Measurements from ENCODE around the gene FSD2. TPM values are rescaled to one million over a fixed set of nuclear protein-coding genes. Genes with fewer than 3 reads are reported as not detected.
A peak's percentile ranks its signal among the peaks of the same experiment; 100 is the strongest.

FSD2 gene
- total and polyA plus RNA-seq, 9 of the 15 experiments (the other 6 are each of a cell fraction or from before 2014, with no cell fraction given): 0.01 to 0.06 TPM; not detected in 7

GRCh38 chr15:82739086-82739485 lies 66.8 kb downstream of the FSD2 start (continued):
- TF ChIP-seq, protein P1, sequence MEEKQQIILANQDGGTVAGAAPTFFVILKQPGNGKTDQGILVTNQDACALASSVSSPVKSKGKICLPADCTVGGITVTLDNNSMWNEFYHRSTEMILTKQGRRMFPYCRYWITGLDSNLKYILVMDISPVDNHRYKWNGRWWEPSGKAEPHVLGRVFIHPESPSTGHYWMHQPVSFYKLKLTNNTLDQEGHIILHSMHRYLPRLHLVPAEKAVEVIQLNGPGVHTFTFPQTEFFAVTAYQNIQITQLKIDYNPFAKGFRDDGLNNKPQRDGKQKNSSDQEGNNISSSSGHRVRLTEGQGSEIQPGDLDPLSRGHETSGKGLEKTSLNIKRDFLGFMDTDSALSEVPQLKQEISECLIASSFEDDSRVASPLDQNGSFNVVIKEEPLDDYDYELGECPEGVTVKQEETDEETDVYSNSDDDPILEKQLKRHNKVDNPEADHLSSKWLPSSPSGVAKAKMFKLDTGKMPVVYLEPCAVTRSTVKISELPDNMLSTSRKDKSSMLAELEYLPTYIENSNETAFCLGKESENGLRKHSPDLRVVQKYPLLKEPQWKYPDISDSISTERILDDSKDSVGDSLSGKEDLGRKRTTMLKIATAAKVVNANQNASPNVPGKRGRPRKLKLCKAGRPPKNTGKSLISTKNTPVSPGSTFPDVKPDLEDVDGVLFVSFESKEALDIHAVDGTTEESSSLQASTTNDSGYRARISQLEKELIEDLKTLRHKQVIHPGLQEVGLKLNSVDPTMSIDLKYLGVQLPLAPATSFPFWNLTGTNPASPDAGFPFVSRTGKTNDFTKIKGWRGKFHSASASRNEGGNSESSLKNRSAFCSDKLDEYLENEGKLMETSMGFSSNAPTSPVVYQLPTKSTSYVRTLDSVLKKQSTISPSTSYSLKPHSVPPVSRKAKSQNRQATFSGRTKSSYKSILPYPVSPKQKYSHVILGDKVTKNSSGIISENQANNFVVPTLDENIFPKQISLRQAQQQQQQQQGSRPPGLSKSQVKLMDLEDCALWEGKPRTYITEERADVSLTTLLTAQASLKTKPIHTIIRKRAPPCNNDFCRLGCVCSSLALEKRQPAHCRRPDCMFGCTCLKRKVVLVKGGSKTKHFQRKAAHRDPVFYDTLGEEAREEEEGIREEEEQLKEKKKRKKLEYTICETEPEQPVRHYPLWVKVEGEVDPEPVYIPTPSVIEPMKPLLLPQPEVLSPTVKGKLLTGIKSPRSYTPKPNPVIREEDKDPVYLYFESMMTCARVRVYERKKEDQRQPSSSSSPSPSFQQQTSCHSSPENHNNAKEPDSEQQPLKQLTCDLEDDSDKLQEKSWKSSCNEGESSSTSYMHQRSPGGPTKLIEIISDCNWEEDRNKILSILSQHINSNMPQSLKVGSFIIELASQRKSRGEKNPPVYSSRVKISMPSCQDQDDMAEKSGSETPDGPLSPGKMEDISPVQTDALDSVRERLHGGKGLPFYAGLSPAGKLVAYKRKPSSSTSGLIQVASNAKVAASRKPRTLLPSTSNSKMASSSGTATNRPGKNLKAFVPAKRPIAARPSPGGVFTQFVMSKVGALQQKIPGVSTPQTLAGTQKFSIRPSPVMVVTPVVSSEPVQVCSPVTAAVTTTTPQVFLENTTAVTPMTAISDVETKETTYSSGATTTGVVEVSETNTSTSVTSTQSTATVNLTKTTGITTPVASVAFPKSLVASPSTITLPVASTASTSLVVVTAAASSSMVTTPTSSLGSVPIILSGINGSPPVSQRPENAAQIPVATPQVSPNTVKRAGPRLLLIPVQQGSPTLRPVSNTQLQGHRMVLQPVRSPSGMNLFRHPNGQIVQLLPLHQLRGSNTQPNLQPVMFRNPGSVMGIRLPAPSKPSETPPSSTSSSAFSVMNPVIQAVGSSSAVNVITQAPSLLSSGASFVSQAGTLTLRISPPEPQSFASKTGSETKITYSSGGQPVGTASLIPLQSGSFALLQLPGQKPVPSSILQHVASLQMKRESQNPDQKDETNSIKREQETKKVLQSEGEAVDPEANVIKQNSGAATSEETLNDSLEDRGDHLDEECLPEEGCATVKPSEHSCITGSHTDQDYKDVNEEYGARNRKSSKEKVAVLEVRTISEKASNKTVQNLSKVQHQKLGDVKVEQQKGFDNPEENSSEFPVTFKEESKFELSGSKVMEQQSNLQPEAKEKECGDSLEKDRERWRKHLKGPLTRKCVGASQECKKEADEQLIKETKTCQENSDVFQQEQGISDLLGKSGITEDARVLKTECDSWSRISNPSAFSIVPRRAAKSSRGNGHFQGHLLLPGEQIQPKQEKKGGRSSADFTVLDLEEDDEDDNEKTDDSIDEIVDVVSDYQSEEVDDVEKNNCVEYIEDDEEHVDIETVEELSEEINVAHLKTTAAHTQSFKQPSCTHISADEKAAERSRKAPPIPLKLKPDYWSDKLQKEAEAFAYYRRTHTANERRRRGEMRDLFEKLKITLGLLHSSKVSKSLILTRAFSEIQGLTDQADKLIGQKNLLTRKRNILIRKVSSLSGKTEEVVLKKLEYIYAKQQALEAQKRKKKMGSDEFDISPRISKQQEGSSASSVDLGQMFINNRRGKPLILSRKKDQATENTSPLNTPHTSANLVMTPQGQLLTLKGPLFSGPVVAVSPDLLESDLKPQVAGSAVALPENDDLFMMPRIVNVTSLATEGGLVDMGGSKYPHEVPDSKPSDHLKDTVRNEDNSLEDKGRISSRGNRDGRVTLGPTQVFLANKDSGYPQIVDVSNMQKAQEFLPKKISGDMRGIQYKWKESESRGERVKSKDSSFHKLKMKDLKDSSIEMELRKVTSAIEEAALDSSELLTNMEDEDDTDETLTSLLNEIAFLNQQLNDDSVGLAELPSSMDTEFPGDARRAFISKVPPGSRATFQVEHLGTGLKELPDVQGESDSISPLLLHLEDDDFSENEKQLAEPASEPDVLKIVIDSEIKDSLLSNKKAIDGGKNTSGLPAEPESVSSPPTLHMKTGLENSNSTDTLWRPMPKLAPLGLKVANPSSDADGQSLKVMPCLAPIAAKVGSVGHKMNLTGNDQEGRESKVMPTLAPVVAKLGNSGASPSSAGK (IDR thresholded peaks at IDR 0.05): no peak
- no peak for TF ChIP-seq NFRKB (IDR thresholded peaks at IDR 0.05; ENCODE audit: low read depth)
- no peak for TF ChIP-seq ELF4 (CRISPR knock-in tag; IDR thresholded peaks at IDR 0.05)
- no peak for TF ChIP-seq HDAC1 (IDR thresholded peaks at IDR 0.05)
- TF ChIP-seq, protein P2, sequence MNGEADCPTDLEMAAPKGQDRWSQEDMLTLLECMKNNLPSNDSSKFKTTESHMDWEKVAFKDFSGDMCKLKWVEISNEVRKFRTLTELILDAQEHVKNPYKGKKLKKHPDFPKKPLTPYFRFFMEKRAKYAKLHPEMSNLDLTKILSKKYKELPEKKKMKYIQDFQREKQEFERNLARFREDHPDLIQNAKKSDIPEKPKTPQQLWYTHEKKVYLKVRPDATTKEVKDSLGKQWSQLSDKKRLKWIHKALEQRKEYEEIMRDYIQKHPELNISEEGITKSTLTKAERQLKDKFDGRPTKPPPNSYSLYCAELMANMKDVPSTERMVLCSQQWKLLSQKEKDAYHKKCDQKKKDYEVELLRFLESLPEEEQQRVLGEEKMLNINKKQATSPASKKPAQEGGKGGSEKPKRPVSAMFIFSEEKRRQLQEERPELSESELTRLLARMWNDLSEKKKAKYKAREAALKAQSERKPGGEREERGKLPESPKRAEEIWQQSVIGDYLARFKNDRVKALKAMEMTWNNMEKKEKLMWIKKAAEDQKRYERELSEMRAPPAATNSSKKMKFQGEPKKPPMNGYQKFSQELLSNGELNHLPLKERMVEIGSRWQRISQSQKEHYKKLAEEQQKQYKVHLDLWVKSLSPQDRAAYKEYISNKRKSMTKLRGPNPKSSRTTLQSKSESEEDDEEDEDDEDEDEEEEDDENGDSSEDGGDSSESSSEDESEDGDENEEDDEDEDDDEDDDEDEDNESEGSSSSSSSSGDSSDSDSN (IDR thresholded peaks at IDR 0.05; ENCODE audit: borderline replicate concordance in 1 of 2, low read depth in 2 of 2, low read length in 2 of 2): no peak
- no peak for TF ChIP-seq RB1 (IDR thresholded peaks at IDR 0.05; ENCODE audit: low read depth)
- no peak for TF ChIP-seq MXI1 (IDR thresholded peaks at IDR 0.05; ENCODE audit: low read depth, low read length)
- TF ChIP-seq FOXJ3 (CRISPR knock-in tag; IDR thresholded peaks at IDR 0.05): no peak
- peak; percentile 88 for TF ChIP-seq FOXM1 (IDR thresholded peaks at IDR 0.05; ENCODE audit: low read depth)
- TF ChIP-seq FOXM1 (CRISPR knock-in tag; IDR thresholded peaks at IDR 0.05; ENCODE audit: low read depth): no peak
- TF ChIP-seq, protein P3, sequence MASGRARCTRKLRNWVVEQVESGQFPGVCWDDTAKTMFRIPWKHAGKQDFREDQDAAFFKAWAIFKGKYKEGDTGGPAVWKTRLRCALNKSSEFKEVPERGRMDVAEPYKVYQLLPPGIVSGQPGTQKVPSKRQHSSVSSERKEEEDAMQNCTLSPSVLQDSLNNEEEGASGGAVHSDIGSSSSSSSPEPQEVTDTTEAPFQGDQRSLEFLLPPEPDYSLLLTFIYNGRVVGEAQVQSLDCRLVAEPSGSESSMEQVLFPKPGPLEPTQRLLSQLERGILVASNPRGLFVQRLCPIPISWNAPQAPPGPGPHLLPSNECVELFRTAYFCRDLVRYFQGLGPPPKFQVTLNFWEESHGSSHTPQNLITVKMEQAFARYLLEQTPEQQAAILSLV (tag; IDR thresholded peaks at IDR 0.05): no peak
- no peak for TF ChIP-seq NR0B1 (IDR thresholded peaks at IDR 0.05; ENCODE audit: partially characterized antibody)
